NCI-H69 (cell line): ENCODE results near the gene CRHBP.

Experiments used
- DNase-seq: peaks from one replicate; lab custom pipeline; 2025; lab: John Stamatoyannopoulos, UW

The CRHBP gene

DNA sequence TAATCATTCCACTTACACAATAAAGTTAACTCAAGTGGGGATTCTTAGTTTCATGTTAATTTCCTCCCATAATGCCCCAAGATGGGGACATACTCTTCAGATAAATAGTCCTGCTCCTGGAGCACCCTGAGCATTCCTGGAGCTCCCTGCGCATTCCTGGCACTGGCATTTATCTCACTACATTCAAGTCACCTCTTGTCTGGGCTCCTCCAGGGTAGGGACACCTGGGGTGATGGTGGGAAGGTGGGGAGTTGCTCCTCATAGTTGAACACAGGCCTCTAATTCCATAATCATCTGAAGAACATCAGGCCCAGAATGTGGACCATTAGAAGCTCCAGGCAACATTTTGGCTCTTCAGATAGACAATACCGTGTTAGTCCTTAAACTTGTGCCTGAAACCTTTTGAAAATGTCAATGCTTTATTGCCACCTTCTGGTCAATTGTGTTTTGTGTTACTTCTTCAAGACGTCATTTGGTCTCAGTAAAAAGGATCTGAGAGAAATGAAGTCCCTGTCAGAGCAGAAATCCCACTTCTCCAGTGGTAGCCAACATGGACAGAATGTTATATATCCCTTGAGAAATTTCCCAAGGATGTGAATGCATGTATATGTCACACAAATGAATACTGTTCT, 63.2 kb downstream of the CRHBP start:
- peak; percentile 69 for DNase-seq

DNA sequence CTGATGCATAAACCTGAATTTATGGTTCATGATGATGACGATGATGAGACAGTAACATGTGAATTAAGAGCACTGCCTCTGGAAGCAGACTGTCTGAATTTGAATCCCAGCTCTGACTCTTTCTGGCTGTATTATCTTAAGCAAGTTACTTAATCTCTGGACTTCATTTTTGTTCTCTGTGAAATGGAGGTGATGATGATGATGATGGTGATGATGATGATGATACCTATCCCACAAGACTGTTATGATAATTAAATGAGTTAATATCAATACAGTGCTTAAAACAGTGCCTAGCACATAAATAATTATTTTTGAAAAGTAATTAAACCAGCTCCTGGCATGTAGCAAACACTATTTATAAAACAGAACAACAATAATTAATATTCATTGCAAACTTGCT, 64.1 kb downstream of the CRHBP start:
- no peak for DNase-seq

DNA sequence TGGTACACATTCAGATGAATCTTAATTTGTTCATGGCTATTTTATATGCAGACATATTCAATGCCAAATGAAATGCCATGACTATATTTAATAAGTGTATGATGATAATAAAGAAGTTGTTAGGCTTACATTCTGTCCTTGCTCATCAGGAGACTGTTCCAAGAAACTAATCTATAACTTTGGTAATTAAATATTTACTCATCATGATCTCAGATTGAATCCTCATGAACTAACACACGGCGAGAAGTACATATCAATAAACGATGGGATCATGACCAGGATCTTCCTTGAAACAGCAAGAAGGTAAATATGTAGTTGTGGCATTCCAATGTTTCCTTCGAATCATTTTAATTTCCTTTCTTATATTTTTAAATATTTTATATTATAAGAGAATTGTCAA, 64.8 kb downstream of the CRHBP start:
- DNase-seq = no peak
